Activated naive CD8-positive, alpha-beta T cell treated with anti-CD3 and anti-CD28 coated beads, Interleukin-2, amount 10 ng/mL, durations not matched to agents 7 days and 5 days (primary cell): ENCODE measurements around the gene CLEC4M. TPM values are rescaled to one million over a fixed set of nuclear protein-coding genes. Genes with fewer than 3 reads are reported as not detected.

ENCODE experiments used
- ATAC-seq: fragments of 150-1000 bp; cut with Tn5 transposase; one replicate; pipeline ENCODE4 v1.10.0; 2021; ENCODE audit warnings: low read depth, moderate library complexity
- POLR2A ChIA-PET: fragments of 350-600 bp; sonication (Branson Sonifier 250); formaldehyde crosslinking; loops from one replicate; lab custom pipeline; 2021; ENCODE audit warnings: antibody characterized with exemption; lab: Charles Lee
- DNase-seq: peaks from one replicate; pipeline ENCODE4 v3.0.0; 2021
- H3K27ac Mint-ChIP-seq: one replicate; pipeline ENCODE4 v1.8.0; 2022; ENCODE audit warnings: mild to moderate bottlenecking, mixed read lengths
- H3K27me3 Mint-ChIP-seq: one replicate; pipeline ENCODE4 v1.8.0; 2022; ENCODE audit warnings: mild to moderate bottlenecking, moderate library complexity, mixed read lengths
- H3K36me3 Mint-ChIP-seq: one replicate; pipeline ENCODE4 v1.8.0; 2021; ENCODE audit warnings: mild to moderate bottlenecking, mixed read lengths
- H3K4me1 Mint-ChIP-seq: one replicate; pipeline ENCODE4 v1.8.0; 2021; ENCODE audit warnings: mixed read lengths
- H3K4me3 Mint-ChIP-seq: one replicate; pipeline ENCODE4 v1.8.0; 2022; ENCODE audit warnings: mild to moderate bottlenecking, moderate library complexity, mixed read lengths
- H3K9me3 Mint-ChIP-seq: one replicate; pipeline ENCODE4 v1.8.0; 2021; ENCODE audit warnings: mixed read lengths
- total RNA-seq, 2 experiments: library from RNA; stranded (reverse); gene quantifications; one replicate each; pipeline ENCODE4 v1.2.3, GENCODE V29; 2021

CLEC4M gene, protein sequence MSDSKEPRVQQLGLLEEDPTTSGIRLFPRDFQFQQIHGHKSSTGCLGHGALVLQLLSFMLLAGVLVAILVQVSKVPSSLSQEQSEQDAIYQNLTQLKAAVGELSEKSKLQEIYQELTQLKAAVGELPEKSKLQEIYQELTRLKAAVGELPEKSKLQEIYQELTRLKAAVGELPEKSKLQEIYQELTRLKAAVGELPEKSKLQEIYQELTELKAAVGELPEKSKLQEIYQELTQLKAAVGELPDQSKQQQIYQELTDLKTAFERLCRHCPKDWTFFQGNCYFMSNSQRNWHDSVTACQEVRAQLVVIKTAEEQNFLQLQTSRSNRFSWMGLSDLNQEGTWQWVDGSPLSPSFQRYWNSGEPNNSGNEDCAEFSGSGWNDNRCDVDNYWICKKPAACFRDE
- not detected for total RNA-seq

DNA sequence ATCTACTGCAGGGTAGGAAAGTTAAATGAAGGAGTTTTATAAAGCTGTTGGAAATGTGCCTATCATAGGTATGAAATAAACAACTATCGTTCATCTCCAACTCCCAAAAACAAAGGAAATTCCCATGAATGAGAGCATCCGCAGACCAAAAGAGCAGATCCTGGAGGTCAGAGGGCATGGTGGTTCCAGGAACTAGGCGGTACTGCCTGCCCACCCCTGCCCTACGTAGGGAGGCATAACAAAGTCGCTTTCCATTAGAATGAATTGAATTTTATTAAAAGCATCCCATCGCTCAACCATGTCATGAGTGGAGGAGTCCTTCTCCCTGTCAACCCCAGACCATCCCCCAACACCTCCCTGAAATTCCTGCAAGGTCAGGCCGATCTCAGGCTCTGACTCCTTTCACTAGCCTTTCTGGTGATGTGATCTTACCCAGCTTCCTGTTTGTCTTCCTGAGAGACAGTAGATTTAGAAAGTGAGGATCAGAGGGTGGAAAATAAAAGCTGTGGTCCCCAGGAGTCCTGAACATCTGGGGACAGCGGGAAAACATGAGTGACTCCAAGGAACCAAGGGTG, at the start of gene CLEC4M:
Gene CLEC4M, plus strand, starts transcription at position 525 of the 575 bp plus-strand sequence. Its CDS starts 24 bp downstream, at position 549.
- Mint-ChIP-seq H3K4me3 (no peak within 1 kb of the TSS), H3K36me3 (peaks cover 1% of the 10 kb centered on the region), H3K27ac (no peak within 1 kb of the TSS), H3K9me3 (peaks cover 15% of the 10 kb centered on the region), H3K4me1 (no peaks in the 10 kb centered on the region), H3K27me3 (peaks cover 2% of the 10 kb centered on the region)
- POLR2A ChIA-PET, result no interaction called here
- no peak for ATAC-seq
- DNase-seq, result no peak

DNA sequence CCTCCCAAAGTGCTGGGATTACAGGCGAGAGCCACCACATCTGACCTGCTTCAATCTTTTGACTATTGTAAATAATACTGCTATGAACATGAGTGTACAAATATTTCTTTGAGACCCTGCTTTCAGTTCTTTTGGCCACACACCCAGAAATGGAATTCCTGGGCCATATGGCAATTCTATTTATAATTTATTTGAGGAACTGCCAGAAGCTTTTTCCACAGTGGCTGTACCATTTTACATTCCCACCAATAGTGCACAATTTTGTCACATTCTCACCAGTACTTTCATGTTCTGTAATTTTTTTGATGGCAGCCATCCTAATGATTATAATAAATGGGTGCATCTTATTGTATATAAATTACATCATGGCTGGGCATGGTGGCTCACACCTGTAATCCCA, 47.4 kb upstream of the CLEC4M start:
- Mint-ChIP-seq H3K4me3 (no peak overlapping the region), H3K27me3 (peaks cover 2% of the 10 kb centered on the region), H3K36me3 (peaks cover 1% of the 10 kb centered on the region), H3K9me3 (peaks cover 5% of the 10 kb centered on the region), H3K27ac (no peak overlapping the region), H3K4me1 (peaks cover 5% of the 10 kb centered on the region)
- DNase-seq, result no peak
- ATAC-seq, result no peak
- POLR2A ChIA-PET, result interaction anchor here (0.7 kb wide), 1 partner anchor 88 kb away, joined by 4 read pairs; no protein-coding TSS in a partner anchor

DNA sequence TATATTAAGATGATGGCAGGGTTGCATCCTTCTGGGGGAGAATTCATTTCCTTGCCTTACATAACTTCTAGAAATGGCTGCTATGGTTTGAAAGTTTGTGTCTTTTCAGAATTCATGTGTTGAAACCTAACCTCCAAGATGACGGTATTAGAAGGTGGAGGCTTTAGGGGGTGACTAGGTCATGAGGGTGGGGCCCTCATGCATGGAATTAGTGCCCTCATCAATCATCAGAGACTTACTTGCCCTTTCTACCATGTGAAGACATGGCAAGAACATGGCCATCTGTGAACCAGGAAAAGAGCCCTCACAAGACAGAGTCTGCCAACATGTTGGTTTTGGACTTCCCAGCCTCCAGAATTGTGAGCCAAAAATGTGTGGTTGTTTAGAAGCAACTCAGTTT, 46.3 kb upstream of the CLEC4M start:
- no peak overlapping the region for H3K27ac Mint-ChIP-seq
- H3K27me3 Mint-ChIP-seq, result peaks cover 2% of the 10 kb centered on the region
- H3K4me3 Mint-ChIP-seq, result no peak overlapping the region
- POLR2A ChIA-PET, result no interaction called here
- DNase-seq, result no peak
- H3K36me3 Mint-ChIP-seq, result peaks cover 1% of the 10 kb centered on the region
- ATAC-seq, result no peak
- peaks cover 5% of the 10 kb centered on the region for H3K9me3 Mint-ChIP-seq
- peaks cover 5% of the 10 kb centered on the region for H3K4me1 Mint-ChIP-seq

- no peak for DNase-seq
- Mint-ChIP-seq H3K4me3 (no peak overlapping the region), H3K36me3 (peaks cover 1% of the 10 kb centered on the region), H3K4me1 (peaks cover 5% of the 10 kb centered on the region), H3K27me3 (no peaks in the 10 kb centered on the region), H3K27ac (peak overlapping the region; percentile 64), H3K9me3 (peaks cover 5% of the 10 kb centered on the region)
- peak; percentile 70 for ATAC-seq
- POLR2A ChIA-PET, result interaction anchor here (1.0 kb wide), 1 partner anchor 13 kb away, joined by 5 read pairs; no protein-coding TSS in a partner anchor
Measured at GRCh38 chr19:7718668-7719067, 44.4 kb upstream of the CLEC4M start.

- H3K4me3 Mint-ChIP-seq, result no peak overlapping the region
- H3K9me3 Mint-ChIP-seq, result peaks cover 5% of the 10 kb centered on the region
- POLR2A ChIA-PET, result no interaction called here
- H3K27me3 Mint-ChIP-seq, result no peaks in the 10 kb centered on the region
- H3K27ac Mint-ChIP-seq, result no peak overlapping the region
- H3K36me3 Mint-ChIP-seq, result peaks cover 1% of the 10 kb centered on the region
- H3K4me1 Mint-ChIP-seq, result peaks cover 4% of the 10 kb centered on the region
- ATAC-seq (no peak), DNase-seq (no peak)
Measured at GRCh38 chr19:7720351-7720750, 42.7 kb upstream of the CLEC4M start.

GRCh38 chr19:7722231-7722651, 40.8 kb upstream of the CLEC4M start:
- POLR2A ChIA-PET, result no interaction called here
- no peak for ATAC-seq

DNA sequence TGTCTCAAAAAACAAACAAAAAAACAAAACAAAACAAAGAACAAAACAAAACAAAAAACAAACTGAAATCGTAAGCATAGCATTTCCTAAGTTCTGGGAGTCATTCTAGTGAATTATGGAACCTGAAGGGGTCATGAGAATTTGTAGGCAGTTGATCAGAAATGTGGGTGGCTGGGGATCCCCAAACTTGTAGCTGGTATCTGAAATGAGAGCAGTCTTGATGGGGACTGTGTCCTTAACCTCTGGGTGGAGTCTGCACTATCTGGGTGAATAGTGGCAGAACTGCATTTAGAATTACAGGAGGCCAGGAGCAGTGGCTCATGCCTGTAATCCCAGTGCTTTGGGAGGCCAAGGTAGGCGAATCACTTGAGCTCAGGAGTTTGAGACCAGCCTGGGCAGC, 37.3 kb upstream of the CLEC4M start:
- ATAC-seq (no peak), DNase-seq (no peak)
- Mint-ChIP-seq H3K36me3 (peaks cover 2% of the 10 kb centered on the region), H3K27me3 (peaks cover 28% of the 10 kb centered on the region), H3K4me1 (no peaks in the 10 kb centered on the region), H3K4me3 (no peak overlapping the region), H3K9me3 (peaks cover 3% of the 10 kb centered on the region), H3K27ac (no peak overlapping the region)
- POLR2A ChIA-PET, result interaction anchor here (0.8 kb wide), 1 partner anchor 359 kb away, joined by 5 read pairs; no protein-coding TSS in a partner anchor

More at GRCh38 chr19:7722231-7722651, 40.8 kb upstream of the CLEC4M start:
- Mint-ChIP-seq H3K27ac (no peak overlapping the region), H3K4me3 (no peak overlapping the region), H3K4me1 (peaks cover 4% of the 10 kb centered on the region), H3K27me3 (peaks cover 2% of the 10 kb centered on the region), H3K9me3 (peaks cover under 1% of the 10 kb centered on the region), H3K36me3 (peaks cover 1% of the 10 kb centered on the region)
- no peak for DNase-seq

- Mint-ChIP-seq H3K4me1 (no peaks in the 10 kb centered on the region), H3K9me3 (peaks cover 3% of the 10 kb centered on the region), H3K4me3 (no peak overlapping the region), H3K27ac (no peak overlapping the region), H3K27me3 (peaks cover 34% of the 10 kb centered on the region), H3K36me3 (peaks cover 2% of the 10 kb centered on the region)
- DNase-seq (no peak), ATAC-seq (no peak)
- POLR2A ChIA-PET, result no interaction called here
Measured at GRCh38 chr19:7729211-7729610, 33.8 kb upstream of the CLEC4M start.

GRCh38 chr19:7729831-7730285, 33.2 kb upstream of the CLEC4M start:
- DNase-seq (no peak), ATAC-seq (no peak)
- H3K4me1 Mint-ChIP-seq, result no peaks in the 10 kb centered on the region
- no peak overlapping the region for H3K4me3 Mint-ChIP-seq
- peaks cover 2% of the 10 kb centered on the region for H3K36me3 Mint-ChIP-seq
- peaks cover 35% of the 10 kb centered on the region for H3K27me3 Mint-ChIP-seq
- POLR2A ChIA-PET, result no interaction called here
- peaks cover 3% of the 10 kb centered on the region for H3K9me3 Mint-ChIP-seq
- no peak overlapping the region for H3K27ac Mint-ChIP-seq

DNA sequence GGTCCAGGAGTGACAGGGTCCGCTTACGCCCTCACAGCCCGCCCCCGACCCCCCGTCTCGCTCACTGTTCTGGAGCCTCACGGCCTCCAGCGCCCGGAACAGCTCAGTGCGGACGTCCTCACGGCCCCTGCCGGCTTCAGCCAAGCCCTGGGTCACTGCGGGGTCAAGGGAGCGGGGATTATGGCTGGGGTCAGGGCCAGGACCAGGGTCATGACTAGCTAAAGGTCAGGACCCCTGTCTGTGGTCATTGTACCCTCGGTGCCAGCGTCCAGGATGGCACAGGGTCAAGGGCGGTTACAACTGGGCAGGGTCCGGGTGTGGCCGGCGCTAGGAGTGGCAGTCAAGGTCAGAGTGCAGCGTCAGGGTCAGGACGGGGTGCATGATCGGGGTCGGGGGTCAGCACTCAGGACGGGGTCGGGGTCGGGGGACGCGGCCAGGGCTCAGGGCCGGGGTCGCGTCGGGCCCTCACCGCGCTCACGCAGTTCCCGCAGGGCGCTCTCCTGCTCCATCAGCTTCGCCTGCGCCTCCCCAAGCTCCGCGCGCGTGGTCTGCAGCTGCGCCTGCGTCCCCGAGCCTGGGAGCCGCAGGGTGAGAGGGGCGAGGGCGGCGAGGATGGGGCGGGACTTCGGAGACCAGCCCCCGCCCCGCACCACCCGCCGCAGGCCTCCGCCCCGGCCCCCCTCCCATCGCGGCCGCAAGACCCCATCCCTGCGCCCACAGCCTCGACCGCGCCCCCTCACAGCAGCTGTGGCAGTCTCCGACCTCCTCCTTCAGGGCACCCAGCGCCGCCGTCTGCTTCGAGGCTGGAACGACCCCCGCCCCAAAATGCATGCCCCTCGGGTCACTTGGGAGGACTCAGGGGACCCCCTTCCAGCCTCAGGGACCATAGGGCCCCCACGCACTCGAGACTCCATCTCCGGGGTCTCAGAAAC, 32.5 kb upstream of the CLEC4M start:
- peaks cover 3% of the 10 kb centered on the region for H3K9me3 Mint-ChIP-seq
- no peaks in the 10 kb centered on the region for H3K4me1 Mint-ChIP-seq
- H3K4me3 Mint-ChIP-seq, result no peak overlapping the region
- H3K27me3 Mint-ChIP-seq, result peaks cover 38% of the 10 kb centered on the region
- H3K36me3 Mint-ChIP-seq, result peaks cover 2% of the 10 kb centered on the region
- POLR2A ChIA-PET, result no interaction called here
- no peak for ATAC-seq
- no peak for DNase-seq
- H3K27ac Mint-ChIP-seq, result no peak overlapping the region

DNA sequence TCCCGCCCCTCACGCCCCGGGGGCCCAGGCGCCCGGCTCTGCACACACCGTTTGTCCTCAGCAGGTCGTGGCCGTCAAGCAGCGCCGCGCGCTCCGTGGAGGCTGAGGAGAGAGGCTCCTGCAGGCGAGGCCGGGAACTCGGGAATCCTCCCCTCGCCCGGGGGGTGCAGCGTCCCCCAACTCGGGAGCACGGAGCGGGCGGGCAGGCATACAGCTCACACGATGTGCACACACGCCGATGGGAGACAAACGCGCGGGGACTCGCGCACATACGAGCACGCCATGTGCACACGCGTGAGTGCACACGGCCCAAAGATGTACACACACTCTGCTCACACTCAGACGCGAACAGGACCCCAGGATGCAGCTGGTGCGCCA, 31.8 kb upstream of the CLEC4M start:
- H3K36me3 Mint-ChIP-seq, result peaks cover 2% of the 10 kb centered on the region
- H3K27ac Mint-ChIP-seq, result no peak overlapping the region
- no peak overlapping the region for H3K4me3 Mint-ChIP-seq
- ATAC-seq (no peak), DNase-seq (no peak)
- peaks cover 39% of the 10 kb centered on the region for H3K27me3 Mint-ChIP-seq
- H3K9me3 Mint-ChIP-seq, result peaks cover 3% of the 10 kb centered on the region
- POLR2A ChIA-PET, result no interaction called here
- no peaks in the 10 kb centered on the region for H3K4me1 Mint-ChIP-seq

- POLR2A ChIA-PET, result no interaction called here
Measured at GRCh38 chr19:7731615-7732014, 31.4 kb upstream of the CLEC4M start.

GRCh38 chr19:7732045-7732444, 31.0 kb upstream of the CLEC4M start, which contains the start of gene CLEC4G:
Gene CLEC4G (minus strand): TSS chr19:7732110. CDS start chr19:7732102, 8 bp downstream.
- POLR2A ChIA-PET, result no interaction called here
- no peak within 1 kb of the TSS for H3K4me3 Mint-ChIP-seq
- no peaks in the 10 kb centered on the region for H3K4me1 Mint-ChIP-seq
- no peak for ATAC-seq
- H3K27ac Mint-ChIP-seq, result no peak within 1 kb of the TSS
- peaks cover 42% of the 10 kb centered on the region for H3K27me3 Mint-ChIP-seq
- no peak for DNase-seq
- peaks cover 2% of the 10 kb centered on the region for H3K36me3 Mint-ChIP-seq
- H3K9me3 Mint-ChIP-seq, result peaks cover 3% of the 10 kb centered on the region

More at GRCh38 chr19:7731615-7732014, 31.4 kb upstream of the CLEC4M start:
- Mint-ChIP-seq H3K27ac (no peak overlapping the region), H3K4me1 (no peaks in the 10 kb centered on the region), H3K9me3 (peaks cover 3% of the 10 kb centered on the region), H3K27me3 (peaks cover 42% of the 10 kb centered on the region), H3K4me3 (no peak overlapping the region), H3K36me3 (peaks cover 2% of the 10 kb centered on the region)
- DNase-seq (no peak), ATAC-seq (no peak)
